ENCODE measurements around the gene SEC14L5. TPM values are rescaled to one million over a fixed set of nuclear protein-coding genes. Genes with fewer than 3 reads are reported as not detected.

The SEC14L5 gene
- polyA plus RNA-seq, 1 donor from 2014 or later, result 0.43 TPM

- Histone ChIP-seq H3K27ac (ENCODE audit: low read length) (no peak overlapping the region), H3K9me3 (ENCODE audit: low read length) (no peaks in the 10 kb centered on the region), H4K20me1 (ENCODE audit: insufficient read depth) (no peaks in the 10 kb centered on the region), H2AFZ (ENCODE audit: low read depth, low read length) (peak overlapping the region; percentile 45), H3K4me2 (ENCODE audit: low read length) (peak overlapping the region; percentile 59), H3F3A (ENCODE audit: insufficient read depth, low read length, poor library complexity, severe bottlenecking) (no peaks in the 10 kb centered on the region), H3K79me2 (replicated peaks; ENCODE audit: insufficient read depth, low read length) (no peaks in the 10 kb centered on the region), H3K9ac (ENCODE audit: low read length) (peak overlapping the region; percentile 60), H3K4me3 (ENCODE audit: low read length) (peak overlapping the region; percentile 70), H3K9me2 (ENCODE audit: insufficient read depth, low read length) (no peaks in the 10 kb centered on the region), H3K36me3 (ENCODE audit: insufficient read depth, low read length) (no peaks in the 10 kb centered on the region), H3K27me3 (ENCODE audit: insufficient read depth, low read depth, low read length) (peaks cover 42% of the 10 kb centered on the region)
- no peak for TF ChIP-seq EP300 (conservative IDR thresholded peaks at IDR 0.05; ENCODE audit: poor library complexity, severe bottlenecking)
- peak; percentile 51 for TF ChIP-seq CTCF (IDR thresholded peaks at IDR 0.05; ENCODE audit: poor library complexity, severe bottlenecking)
Measured at GRCh38 chr16:4936181-4936990, 21.7 kb upstream of the SEC14L5 start.

GRCh38 chr16:4936991-4937781 is 20.9 kb upstream of the SEC14L5 start, which contains the start of gene PPL:
Gene PPL (minus strand): TSS chr16:4937148. CDS start chr16:4937045, 103 bp downstream.
- Histone ChIP-seq H3K79me2 (replicated peaks; ENCODE audit: insufficient read depth, low read length) (no peaks in the 10 kb centered on the region), H3F3A (ENCODE audit: insufficient read depth, low read length, poor library complexity, severe bottlenecking) (no peaks in the 10 kb centered on the region), H3K4me2 (ENCODE audit: low read length) (peak within 1 kb of the TSS; percentile 59), H3K4me3 (ENCODE audit: low read length) (peak within 1 kb of the TSS; percentile 70), H4K20me1 (ENCODE audit: insufficient read depth) (no peaks in the 10 kb centered on the region), H3K27ac (ENCODE audit: low read length) (no peak within 1 kb of the TSS), H3K27me3 (ENCODE audit: insufficient read depth, low read depth, low read length) (peaks cover 42% of the 10 kb centered on the region), H3K9ac (ENCODE audit: low read length) (peak within 1 kb of the TSS; percentile 60), H3K9me2 (ENCODE audit: insufficient read depth, low read length) (no peaks in the 10 kb centered on the region), H3K9me3 (ENCODE audit: low read length) (no peaks in the 10 kb centered on the region), H2AFZ (ENCODE audit: low read depth, low read length) (peak within 1 kb of the TSS; percentile 45), H3K36me3 (ENCODE audit: insufficient read depth, low read length) (no peaks in the 10 kb centered on the region)
- TF ChIP-seq REST (IDR thresholded peaks at IDR 0.05; ENCODE audit: borderline replicate concordance) (peak; percentile 20), RAD21 (conservative IDR thresholded peaks at IDR 0.05) (no peak)

Measured in neural cell (in vitro differentiated cells).